GM19455 (cell line): ENCODE results near the gene LRBA.

Source experiments
- ATAC-seq: cut with Tn5 transposase; IDR thresholded peaks from one replicate; pipeline ENCODE4 v1.9.1; 2021; ENCODE audit not compliant: unreplicated experiment

LRBA gene

DNA sequence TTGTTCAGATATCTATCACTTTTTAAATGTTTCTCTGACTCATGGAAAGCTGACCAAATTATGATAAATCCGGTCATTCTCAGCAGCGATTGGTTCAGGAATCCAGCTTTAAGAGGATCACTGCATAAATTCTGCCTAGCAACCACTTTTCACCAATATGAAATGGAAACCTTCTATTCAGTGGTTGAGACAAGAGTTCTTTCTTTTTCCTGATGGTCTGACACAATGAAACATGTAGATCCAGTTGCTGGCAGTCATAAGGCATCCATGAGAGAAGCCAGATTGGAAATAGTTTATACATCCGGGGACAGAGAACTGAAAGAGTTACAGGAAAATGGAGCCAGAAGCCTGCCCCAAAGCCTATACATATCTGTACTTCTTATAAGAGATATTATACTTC, 406.0 kb downstream of the LRBA start:
- no peak for ATAC-seq

DNA sequence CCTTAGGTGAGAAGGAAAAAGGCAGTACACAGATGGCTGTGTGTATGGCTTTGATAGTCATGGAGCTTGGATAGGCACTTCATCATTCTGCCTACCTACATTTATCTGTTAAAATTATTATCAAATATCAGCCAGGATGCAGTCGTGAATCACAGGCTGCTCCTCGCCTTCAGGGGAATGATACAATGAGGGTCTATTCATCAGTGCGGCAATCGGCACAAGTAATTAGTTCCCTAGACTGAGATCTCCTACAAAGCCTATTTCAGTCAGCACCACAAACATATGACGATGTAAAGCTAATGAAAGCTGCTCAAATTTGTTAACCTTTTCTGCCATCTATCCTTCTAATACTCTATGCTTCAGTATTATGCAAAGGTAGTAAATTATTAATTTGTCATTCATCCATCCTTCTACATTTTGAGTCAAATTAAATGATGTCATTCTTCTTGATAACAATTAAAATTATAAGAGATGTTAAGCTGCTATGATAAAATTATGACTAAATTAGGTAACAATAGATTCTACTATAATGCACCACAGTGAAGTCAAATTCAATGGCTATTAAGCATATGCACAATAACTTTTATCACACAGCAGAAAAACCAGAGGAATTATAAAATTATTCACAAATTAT, 414.2 kb downstream of the LRBA start:
- no peak for ATAC-seq

DNA sequence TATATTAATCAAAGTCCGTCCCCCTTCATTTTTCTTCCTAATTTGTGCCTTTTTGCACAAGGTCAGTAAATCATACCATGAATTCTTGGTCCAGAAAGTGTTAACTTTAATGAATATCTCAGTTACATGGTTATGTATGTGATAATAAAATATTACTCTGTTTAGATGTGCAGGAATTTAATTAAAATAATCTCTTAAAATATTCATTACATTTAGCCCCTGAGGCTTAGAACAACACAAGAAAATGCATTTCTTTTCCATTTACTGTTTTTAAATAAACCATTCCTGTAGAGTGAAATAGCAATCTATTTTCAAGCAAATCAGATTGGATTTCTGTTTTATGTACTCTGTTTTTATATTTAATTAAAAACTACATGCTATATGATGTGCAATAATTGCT, 415.5 kb downstream of the LRBA start:
- ATAC-seq, result no peak

GRCh38 chr4:150598909-150599308, 416.2 kb downstream of the LRBA start:
- ATAC-seq, result no peak

DNA sequence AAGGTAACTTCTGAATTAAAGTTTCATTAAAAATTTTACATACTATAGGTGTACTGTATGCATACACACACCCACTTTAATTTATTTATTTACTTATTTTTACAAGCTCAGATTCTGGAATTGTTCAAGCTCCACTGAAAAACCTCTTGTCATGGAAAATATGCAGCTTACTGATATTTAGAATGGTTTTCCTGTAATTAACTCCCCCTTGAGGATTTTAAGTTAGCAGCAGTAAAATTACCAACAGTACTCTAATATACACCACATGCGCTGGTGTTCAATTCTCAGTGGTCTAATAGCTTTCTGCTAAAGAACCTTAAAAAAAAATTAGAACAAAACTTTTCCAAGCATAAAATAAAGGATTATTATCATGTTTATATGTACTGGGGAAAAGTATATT, 421.1 kb downstream of the LRBA start:
- ATAC-seq, result no peak

DNA sequence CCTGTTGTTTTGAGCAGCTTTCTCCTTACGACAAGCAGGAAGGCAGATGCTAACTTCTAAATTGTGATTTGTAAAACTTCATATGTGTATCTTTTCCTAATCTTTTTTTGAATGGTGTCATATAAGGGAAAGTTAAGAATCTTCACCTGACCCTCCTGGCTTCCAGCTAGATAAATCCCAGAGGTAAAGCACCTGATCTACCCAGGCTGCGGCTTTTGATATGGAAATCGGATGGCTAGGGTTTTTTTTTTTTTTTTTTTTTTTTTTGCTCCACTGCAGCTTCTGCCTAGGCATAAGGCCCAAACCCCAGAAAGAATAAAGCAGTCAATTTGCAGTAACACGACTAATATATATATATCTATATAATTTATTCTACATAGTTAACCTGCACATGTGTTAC, 423.2 kb downstream of the LRBA start:
- no peak for ATAC-seq

- no peak for ATAC-seq
These were observed 423.7 kb downstream of the LRBA start for GRCh38 chr4:150591406-150591805.

- ATAC-seq, result no peak
These were observed 424.5 kb downstream of the LRBA start for GRCh38 chr4:150590631-150591030.

DNA sequence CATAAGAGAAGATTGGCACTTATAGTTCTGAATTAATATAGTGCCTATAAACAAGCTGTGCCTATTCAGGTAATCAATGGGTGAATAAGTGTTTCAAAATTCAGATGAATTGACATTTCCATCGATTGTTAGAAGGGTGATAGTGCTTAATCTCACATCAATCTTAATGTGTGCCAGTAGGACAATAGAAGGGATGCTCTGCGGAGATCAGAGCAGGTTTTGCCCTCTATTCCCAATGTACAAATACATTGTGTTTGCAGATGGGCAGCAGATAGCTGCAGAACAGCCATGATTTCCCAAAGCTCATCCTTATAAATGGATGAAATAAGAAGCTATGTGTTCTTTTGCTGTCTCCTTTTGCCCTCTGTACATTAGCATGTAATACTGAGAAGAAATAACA, 425.9 kb downstream of the LRBA start:
- ATAC-seq, result no peak

DNA sequence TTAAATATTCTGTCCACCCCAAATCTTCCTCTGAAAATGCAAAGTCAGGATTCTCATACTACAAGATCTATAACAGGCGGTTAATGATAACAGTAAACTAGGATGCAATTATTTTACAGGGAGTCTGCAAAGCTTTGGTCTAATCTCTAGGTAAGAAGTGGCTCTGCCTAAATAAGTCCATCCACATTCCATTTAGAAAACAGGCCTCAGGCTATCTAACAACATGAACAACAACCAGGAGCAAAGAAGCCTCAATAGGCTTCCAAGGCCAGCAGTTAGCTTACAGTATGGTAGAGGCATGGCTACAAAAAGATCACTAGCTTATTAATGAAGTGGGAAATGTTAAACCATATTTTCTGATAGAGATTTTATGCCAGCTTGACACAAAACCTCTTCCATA, 426.8 kb downstream of the LRBA start:
- no peak for ATAC-seq

GRCh38 chr4:150586162-150586810, 428.8 kb downstream of the LRBA start:
- no peak for ATAC-seq

DNA sequence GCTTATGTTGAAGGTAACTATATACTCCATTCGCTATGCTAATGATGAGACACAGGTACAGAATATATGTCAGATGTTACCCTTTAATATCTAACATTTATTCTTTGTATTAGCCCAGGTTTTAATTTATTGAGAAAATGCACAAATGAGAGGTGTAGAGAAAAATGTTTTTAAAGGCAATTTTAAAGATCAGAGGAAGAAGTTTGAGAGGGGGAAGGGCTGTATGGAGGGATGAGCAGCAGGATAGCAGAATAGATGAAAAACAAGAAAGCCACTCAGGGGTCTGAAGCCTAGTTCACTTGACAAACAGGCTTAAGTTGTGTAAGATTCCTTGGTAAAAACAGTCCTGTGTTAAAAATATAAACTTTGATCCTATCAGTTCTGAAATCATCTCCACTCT, 429.5 kb downstream of the LRBA start:
- no peak for ATAC-seq

DNA sequence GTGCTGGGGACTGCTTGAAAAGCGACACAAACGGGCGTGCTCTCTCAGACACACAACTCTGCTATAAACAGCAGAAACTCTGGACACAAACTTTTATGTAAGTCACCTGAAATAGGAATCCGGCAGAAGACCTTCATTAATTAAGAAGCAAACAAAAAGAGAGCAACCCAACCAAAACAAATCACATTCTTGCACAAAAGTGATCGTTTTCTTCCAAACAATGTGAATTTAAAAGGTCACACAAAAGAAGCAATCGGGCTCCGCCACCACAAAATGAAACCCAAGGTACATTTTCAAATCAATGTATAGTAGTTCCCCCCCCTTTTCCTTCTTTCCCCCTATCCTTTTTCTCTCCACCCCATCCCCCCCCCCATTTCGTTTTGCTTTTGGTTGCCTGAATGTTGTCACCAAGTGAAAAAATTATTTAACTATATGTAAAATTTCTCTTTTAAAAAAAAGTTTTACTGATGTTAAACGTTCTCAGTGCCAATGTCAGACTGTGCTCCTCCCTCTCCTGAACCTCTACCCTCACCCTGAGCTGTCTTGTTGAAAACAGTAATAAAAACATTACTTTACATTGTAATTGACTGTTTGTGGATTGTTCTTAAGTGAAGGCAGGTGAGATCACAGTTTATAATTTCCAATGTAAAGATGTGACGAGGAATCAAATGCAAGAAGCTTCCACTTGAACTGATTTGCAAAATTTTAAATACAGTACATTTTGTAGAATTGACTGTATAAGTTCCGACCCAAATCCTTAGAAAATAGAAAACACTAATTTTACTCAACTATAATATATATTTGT, 430.8 kb downstream of the LRBA start:
- ATAC-seq, result no peak

GRCh38 chr4:150583287-150584110, 431.6 kb downstream of the LRBA start:
- ATAC-seq, result no peak

DNA sequence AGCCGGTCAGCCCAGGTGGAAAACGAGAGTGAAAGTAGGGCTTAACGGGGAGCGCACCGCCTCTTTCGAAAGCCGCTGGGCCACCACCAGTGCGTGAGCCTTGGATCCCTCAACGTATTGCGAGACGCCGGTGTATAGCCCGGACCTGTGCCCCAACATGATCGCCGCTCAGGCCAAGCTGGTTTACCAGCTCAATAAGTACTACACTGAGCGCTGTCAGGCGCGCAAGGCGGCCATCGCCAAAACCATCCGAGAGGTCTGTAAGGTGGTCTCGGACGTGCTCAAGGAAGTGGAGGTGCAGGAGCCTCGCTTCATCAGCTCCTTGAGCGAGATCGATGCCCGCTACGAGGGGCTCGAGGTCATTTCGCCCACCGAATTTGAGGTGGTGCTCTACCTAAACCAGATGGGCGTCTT, 432.2 kb downstream of the LRBA start:
- ATAC-seq, result no peak

GRCh38 chr4:150582146-150582872, 432.8 kb downstream of the LRBA start, which contains the start of gene MAB21L2:
Gene MAB21L2 (plus strand): TSS chr4:150582151. CDS start chr4:150583030, 879 bp downstream.
- ATAC-seq, result no peak

DNA sequence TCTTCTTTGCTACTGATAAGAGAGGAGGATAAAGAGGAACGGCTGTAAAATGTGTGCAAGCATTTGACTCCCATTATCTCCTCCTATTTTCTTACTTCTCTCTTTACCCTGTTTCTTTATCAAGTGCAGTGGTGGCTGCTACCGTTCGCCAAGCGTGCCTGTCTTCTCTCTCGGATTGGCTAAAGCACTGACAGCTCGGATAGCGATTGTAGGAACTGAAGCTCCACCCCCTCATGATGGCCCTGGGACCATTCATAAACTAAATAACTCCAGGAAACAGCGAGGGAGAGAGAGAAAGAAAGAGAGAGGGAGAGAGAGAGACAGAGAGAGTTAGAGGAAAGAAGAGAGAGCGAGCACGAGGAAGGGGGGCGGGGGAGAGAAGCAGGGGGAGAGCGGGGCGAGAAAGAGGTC, 433.4 kb downstream of the LRBA start:
- ATAC-seq, result no peak

DNA sequence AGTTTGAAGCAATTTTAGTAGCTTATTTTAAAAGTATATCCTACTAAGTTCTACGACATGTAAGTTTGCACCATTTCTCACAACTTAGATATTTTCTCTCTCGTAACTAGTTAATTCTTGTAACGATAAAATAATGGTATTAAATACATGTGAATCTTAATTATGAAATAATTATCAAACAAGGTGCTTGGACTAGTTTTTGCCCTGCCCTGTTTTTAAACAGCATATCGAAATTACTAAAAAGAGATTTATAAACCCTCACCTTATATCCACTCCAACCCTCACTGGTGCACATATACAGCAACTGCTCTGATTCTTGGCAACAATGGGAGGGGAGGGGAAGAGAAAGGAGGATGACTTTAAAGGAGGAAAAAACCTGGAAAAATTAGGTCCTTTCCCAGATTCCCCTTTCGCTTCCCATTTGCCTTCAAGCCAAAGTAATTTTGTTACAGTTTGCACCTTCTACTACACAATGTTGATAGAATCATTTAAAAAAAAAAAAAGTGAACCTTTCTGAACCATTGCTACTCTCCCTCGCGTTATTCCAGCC, 434.0 kb downstream of the LRBA start:
- ATAC-seq, result no peak

GRCh38 chr4:150580306-150580705, 434.8 kb downstream of the LRBA start:
- ATAC-seq, result no peak

- ATAC-seq, result no peak
These were observed 435.4 kb downstream of the LRBA start for GRCh38 chr4:150579551-150580234.
